Glutamatergic neuron (in vitro differentiated cells): ENCODE data around the gene HTR6. TPM values are rescaled to one million over a fixed set of nuclear protein-coding genes. Genes with fewer than 3 reads are reported as not detected.

ENCODE experiments used
- DNase-seq: peaks from one replicate; pipeline ENCODE4 v3.0.0; 2022
- H3K27ac Mint-ChIP-seq: one replicate; pipeline ENCODE4 v1.8.0; 2020; ENCODE audit warnings: mild to moderate bottlenecking, mixed read lengths, inconsistent platforms; ENCODE audit not compliant: unreplicated experiment
- H3K27me3 Mint-ChIP-seq: one replicate; pipeline ENCODE4 v1.8.0; 2020; ENCODE audit warnings: mild to moderate bottlenecking, moderate library complexity, mixed read lengths, inconsistent platforms; ENCODE audit not compliant: unreplicated experiment
- H3K36me3 Mint-ChIP-seq: one replicate; pipeline ENCODE4 v1.8.0; 2020; ENCODE audit warnings: mild to moderate bottlenecking, mixed read lengths, inconsistent platforms; ENCODE audit not compliant: unreplicated experiment
- H3K4me1 Mint-ChIP-seq: one replicate; pipeline ENCODE4 v1.8.0; 2020; ENCODE audit warnings: mild to moderate bottlenecking, low read depth, mixed read lengths, inconsistent platforms; ENCODE audit not compliant: unreplicated experiment
- H3K4me3 Mint-ChIP-seq: one replicate; pipeline ENCODE4 v1.8.0; 2020; ENCODE audit warnings: mild to moderate bottlenecking, mixed read lengths, inconsistent platforms; ENCODE audit not compliant: unreplicated experiment
- H3K9me3 Mint-ChIP-seq: one replicate; pipeline ENCODE4 v1.8.0; 2020; ENCODE audit warnings: mild to moderate bottlenecking, moderate library complexity, mixed read lengths, inconsistent platforms; ENCODE audit not compliant: unreplicated experiment
- long read RNA-seq: library from polyadenylated mRNA; unstranded; transcript quantifications from one replicate; pipeline ENCODE4 v2.0.0, GENCODE V29; 2020; ENCODE audit not compliant: unreplicated experiment
- total RNA-seq: library from RNA; stranded (reverse); fragmentation: NEBNext Ultra II Directional; extraction: Animal tissue kit (Norgen Biotek cat#: 25700); gene quantifications from one replicate; pipeline ENCODE4 v1.2.1, GENCODE V29; 2021; ENCODE audit not compliant: unreplicated experiment
- TF ChIP-seq, protein P1 (sequence below): fragments of 200-600 bp; sonication (generic); IDR thresholded peaks from one replicate; pipeline ENCODE4 v1.5.0; 2021; ENCODE audit not compliant: partially characterized antibody, unreplicated experiment

Gene HTR6
- total RNA-seq = not detected
- long read RNA-seq = 0 reads

DNA sequence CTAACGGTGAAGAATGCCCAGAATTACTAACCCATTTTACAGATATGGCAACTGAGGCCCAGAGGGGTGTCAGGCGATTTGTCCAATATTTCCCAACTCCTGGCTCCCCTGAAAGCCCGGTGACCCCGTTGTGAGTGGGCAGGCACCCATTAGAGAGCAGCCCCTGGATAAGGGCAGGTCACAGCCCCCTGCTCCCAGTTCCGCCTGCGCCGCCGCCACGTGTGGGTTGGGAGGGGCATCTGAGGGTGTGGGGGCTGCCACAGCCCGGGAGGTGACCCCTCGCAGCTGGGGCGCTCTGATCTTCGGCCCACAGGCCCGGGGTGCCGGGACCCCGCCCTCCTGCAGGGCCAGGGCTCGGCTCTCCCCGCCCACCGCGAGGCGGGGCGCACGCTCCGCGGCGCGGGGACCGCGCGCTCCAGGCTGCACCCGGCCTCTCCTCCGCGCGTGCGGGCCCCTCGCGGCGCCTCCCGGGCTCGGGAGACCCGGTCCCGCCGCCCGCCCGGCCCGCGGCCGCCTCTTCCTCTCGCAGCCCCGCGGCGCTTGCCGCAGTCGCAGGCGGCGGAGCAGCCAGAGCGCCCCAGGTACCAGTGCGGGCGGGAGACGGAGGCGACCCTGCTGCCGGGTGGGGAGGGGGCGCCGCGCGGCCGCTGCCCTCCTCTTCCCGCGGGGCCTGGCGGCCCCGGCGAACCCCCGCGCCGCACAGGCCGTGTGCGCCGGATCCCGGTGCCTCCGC lies at the start of gene HTR6:
TSS of gene HTR6 (plus strand) at position 423 of the 733 bp plus-strand sequence. CDS start 879 bp downstream, outside the sequence.
- Mint-ChIP-seq H3K27ac (no peak within 1 kb of the TSS), H3K36me3 (peaks cover 7% of the 10 kb centered on the region), H3K9me3 (peaks cover 6% of the 10 kb centered on the region), H3K4me1 (peaks cover 2% of the 10 kb centered on the region), H3K27me3 (peaks cover 26% of the 10 kb centered on the region), H3K4me3 (peak within 1 kb of the TSS; percentile 78)
- TF ChIP-seq, protein P1, sequence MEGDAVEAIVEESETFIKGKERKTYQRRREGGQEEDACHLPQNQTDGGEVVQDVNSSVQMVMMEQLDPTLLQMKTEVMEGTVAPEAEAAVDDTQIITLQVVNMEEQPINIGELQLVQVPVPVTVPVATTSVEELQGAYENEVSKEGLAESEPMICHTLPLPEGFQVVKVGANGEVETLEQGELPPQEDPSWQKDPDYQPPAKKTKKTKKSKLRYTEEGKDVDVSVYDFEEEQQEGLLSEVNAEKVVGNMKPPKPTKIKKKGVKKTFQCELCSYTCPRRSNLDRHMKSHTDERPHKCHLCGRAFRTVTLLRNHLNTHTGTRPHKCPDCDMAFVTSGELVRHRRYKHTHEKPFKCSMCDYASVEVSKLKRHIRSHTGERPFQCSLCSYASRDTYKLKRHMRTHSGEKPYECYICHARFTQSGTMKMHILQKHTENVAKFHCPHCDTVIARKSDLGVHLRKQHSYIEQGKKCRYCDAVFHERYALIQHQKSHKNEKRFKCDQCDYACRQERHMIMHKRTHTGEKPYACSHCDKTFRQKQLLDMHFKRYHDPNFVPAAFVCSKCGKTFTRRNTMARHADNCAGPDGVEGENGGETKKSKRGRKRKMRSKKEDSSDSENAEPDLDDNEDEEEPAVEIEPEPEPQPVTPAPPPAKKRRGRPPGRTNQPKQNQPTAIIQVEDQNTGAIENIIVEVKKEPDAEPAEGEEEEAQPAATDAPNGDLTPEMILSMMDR = no peak
- no peak for DNase-seq

DNA sequence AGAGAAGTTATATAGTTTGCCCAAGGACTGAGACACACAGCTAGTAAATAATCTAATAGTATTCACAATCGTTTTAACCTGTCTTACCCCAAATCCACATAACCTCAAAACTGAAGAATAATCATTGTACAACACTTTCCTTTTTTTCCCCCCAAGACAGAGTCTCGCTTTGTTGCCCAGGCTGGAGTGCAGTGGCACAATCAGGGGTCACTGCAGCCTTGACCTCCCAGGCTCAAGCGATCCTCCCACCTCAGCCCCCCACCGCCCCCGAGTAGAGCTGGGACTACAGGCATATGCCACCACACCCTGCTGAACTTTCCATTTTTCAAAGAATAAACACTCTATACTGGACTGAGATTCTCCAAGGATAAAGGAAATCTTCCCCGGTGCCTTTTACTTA lies 49.2 kb upstream of the HTR6 start:
- H3K4me1 Mint-ChIP-seq = peaks cover 2% of the 10 kb centered on the region
- peaks cover 1% of the 10 kb centered on the region for H3K9me3 Mint-ChIP-seq
- H3K36me3 Mint-ChIP-seq = no peaks in the 10 kb centered on the region
- TF ChIP-seq, protein P1 = no peak
- no peak overlapping the region for H3K4me3 Mint-ChIP-seq
- no peak for DNase-seq
- H3K27ac Mint-ChIP-seq = no peak overlapping the region
- peaks cover 1% of the 10 kb centered on the region for H3K27me3 Mint-ChIP-seq

DNA sequence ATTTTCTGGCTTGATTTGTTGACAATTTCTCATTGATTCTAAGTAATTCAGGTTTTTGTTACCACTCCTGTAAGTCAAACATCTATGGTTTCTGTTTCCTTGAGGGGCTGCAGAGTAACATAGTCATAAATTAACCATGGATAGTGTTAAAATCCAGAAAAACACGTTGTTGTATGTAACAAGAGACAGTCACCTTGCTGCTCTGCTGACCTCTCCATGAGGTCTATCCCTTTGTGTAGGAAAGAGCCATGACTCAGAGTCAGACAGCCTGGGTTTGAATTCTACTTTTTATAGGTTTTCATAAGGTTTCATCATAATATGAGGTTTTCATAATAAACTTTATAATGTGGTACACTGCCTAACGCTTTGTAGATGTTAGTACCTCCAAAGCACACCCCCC lies 48.2 kb upstream of the HTR6 start:
- Mint-ChIP-seq H3K9me3 (peaks cover 1% of the 10 kb centered on the region), H3K36me3 (no peaks in the 10 kb centered on the region), H3K27me3 (peaks cover 1% of the 10 kb centered on the region), H3K4me3 (no peak overlapping the region), H3K4me1 (peaks cover 2% of the 10 kb centered on the region), H3K27ac (no peak overlapping the region)
- TF ChIP-seq, protein P1 = no peak
- no peak for DNase-seq

DNA sequence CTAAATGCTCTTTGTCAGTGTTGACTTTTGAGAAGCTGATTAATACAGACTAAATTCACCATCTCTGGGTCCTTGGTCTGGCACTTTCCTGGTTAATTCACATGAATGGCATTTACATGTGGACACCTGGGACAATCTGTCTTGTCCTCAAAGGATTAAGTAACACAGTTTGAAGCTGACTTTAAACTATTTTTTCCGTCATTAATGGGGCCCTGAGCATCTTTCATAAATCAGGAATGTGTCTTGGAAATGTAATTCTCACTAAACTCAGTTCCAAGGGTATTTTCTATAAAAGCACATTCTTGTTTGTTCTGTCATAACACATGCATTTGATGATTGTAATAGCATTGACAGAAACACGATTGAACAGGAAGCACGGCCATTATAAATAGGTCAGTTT lies 47.3 kb upstream of the HTR6 start:
- no peak for DNase-seq
- Mint-ChIP-seq H3K4me3 (no peak overlapping the region), H3K36me3 (no peaks in the 10 kb centered on the region), H3K27ac (no peak overlapping the region), H3K4me1 (peaks cover 2% of the 10 kb centered on the region), H3K27me3 (peaks cover 1% of the 10 kb centered on the region), H3K9me3 (peaks cover 1% of the 10 kb centered on the region)
- TF ChIP-seq, protein P1 = no peak

DNA sequence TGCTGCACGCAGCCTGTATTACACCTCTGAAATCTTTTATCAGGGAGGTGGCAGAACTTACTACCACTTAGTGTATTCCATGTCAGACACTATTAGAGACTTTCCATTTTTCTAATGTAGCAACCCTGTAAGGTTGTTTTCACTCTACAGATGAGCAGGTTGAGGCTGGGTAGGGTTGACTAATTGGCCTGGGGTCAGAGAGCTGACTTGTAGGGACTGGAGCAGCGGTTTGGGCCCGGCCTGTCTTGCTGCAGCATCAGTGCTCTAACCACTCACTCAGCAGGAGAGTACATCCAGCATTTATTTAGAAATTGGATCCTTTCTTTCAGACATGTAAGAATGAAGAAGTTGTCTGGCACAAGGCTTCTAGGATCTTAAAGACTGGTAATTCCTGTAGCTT lies 46.2 kb upstream of the HTR6 start:
- H3K27ac Mint-ChIP-seq = no peak overlapping the region
- no peak for DNase-seq
- TF ChIP-seq, protein P1 = no peak
- H3K4me3 Mint-ChIP-seq = no peak overlapping the region
- peaks cover 1% of the 10 kb centered on the region for H3K27me3 Mint-ChIP-seq
- peaks cover 1% of the 10 kb centered on the region for H3K9me3 Mint-ChIP-seq
- H3K4me1 Mint-ChIP-seq = peaks cover 2% of the 10 kb centered on the region
- H3K36me3 Mint-ChIP-seq = no peaks in the 10 kb centered on the region
